Urothelium cell line (cell line): ENCODE results near the gene TAF3.
A peak's percentile ranks its signal among the peaks of the same experiment; 100 is the strongest.

Experiments
- DNase-seq: peaks from one replicate; pipeline ENCODE4 v3.0.0; 2011; ENCODE audit warnings: low spot score, mixed read lengths
- FAIRE-seq: peaks from 2 replicates; lab custom pipeline; 2011; peaks lifted over from hg19 to GRCh38; lab: Jason Lieb, UNC

TAF3 gene

DNA sequence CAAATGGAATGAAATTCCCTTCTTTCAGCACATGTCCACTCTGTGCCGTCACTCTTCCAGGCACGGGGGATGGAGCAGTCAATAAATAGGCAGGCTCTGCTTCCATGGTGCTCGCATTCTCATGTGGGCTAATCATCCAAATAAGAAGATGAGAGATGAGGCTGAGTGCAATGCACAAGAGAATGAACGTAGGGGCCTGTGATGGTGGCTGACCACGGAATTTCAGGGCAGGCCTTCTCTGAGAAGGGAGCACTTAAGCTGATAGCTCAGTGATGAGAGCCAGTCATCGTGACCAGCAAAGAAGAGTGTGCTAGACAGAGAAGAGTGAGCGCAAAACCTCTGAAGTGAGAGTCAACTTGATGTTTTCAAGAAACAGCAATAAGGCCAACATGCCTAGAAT lies 47.9 kb downstream of the TAF3 start:
- no peak for FAIRE-seq
- DNase-seq, result no peak

DNA sequence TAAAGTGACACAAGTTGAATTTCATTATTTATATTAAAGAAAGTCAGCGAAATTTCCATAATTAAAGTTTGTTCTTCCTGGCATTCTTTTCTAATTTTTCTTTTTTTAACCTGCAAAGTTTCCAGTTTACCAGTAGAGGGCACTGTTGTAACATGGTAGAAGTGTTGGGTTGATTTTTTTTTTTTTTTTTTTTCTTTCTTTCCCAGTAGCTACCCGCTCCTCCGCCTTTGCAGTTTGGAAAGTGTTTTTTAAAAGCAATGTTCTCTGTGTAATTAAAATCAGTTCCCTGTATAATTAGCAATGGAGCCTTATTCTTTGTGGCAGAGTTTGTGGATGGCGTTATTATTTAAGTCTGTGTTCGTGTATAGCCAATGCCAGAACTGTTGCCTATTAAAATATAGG lies 53.7 kb downstream of the TAF3 start:
- peak; percentile 25 for DNase-seq
- no peak for FAIRE-seq

DNA sequence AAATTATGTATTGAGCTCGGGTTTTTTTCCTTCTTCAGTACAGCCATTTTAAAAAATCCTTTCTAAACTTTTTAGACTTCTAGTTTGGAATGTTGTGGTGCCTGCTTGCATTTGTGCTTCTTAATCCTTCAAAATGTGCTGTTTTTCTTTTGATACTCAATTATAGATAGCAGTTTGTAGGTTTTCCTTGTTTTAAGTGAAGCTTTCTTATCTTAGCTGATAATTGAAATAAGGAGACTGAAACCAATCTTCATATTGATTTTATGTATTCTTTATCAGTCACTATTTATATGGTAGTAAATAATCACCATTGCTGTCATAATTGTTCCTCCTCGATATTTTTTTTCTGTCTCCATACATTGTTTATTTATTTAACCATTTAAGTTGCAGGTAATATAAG lies 56.6 kb downstream of the TAF3 start:
- FAIRE-seq, result no peak
- no peak for DNase-seq

- DNase-seq (no peak), FAIRE-seq (no peak)
Observed at GRCh38 chr10:7876541-7877127, 58.3 kb downstream of the TAF3 start.

DNA sequence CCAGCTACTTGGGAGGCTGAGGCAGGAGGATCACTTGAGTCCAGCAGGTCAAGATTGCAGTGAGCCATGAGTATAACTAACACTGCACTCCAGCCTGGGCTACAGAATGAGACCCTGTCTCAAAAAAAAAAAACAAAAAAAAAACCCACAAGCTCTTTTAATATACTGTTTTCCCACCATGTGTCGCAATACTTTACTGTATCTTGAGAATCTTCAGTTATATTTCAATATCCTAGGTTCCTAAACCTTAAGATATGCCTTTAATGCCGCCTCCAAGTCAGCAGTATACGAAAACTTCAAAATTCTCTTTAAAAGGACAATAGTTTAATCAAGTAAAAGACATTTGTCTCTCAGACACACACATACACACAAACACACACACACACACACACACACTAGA lies 62.8 kb downstream of the TAF3 start:
- DNase-seq, result no peak

GRCh38 chr10:7886056-7886455 lies 67.8 kb downstream of the TAF3 start:
- no peak for FAIRE-seq
- no peak for DNase-seq

More for the DNA sequence above, 62.8 kb downstream of the TAF3 start:
- no peak for FAIRE-seq

- FAIRE-seq, result no peak
- no peak for DNase-seq
Observed at GRCh38 chr10:7887174-7887816, 69.0 kb downstream of the TAF3 start.

DNA sequence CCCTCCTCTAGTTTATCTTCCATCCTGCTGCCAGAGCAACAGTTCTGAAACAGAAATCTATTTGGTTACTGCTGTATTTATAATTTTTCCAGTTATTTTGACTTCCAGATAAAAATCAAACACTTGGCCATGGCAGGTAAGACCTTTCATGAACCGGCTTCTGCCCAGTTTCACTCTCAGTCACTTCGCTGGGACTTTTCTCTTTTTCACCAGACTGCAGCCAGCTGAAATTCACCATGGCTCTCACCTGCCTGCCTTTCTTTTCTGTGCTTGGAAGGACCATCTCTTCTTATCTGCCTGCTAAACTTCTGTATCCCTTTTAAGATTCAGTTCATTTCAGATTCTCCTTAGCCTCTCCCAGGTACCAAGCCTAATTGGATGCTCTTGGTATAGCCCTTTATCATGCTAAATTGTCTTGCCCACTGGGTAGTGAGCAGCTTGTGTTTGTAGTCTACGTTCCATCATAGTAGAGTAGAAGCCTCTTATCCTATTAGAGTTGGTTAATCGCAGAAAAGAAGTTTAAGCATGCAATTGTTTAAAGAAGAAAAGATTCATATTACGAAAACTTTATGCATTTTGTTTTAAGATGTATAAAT lies 71.7 kb downstream of the TAF3 start:
- DNase-seq (no peak), FAIRE-seq (no peak)

DNA sequence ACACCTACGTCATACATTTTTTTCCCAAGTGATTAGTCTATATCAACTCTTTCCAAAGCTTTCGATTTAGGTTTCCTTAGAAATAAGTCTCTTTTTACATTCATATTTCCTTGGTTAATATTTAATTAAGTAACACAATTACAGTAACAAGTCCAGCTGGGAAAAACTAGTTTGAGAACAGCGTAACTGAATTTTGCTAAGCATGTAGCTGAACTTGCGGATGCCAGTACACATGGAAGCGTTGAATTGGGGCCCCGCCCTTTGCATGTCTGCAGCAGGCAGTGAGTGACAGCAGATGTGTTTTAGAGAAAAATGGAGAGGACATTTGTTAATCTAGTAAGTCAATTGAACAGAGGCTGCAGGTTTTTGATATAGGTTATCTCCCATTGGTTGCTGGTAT lies 72.5 kb downstream of the TAF3 start:
- DNase-seq, result no peak
- no peak for FAIRE-seq

DNA sequence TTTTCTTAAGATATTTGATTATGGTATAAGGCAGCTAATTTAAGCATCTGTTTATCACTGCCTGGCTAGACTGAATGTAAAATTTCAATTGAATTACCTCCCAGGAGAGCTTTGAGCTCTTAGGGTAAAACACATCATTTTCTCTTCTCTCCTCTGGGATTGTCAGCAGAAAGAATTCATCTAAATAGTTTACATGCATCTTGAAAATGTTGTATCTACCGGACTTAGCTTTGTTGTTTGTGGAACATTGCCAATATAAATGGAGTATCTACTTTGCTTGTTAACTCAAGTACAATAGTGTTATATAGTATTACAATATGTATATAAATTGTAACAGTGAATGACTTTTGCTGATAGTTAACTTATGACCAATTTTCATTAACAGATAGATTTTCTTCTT lies 73.3 kb downstream of the TAF3 start:
- FAIRE-seq, result no peak

GRCh38 chr10:7892146-7892545 lies 73.8 kb downstream of the TAF3 start:
- FAIRE-seq, result no peak
- no peak for DNase-seq

More for the DNA sequence above, 73.3 kb downstream of the TAF3 start:
- DNase-seq, result no peak

- DNase-seq, result no peak
- FAIRE-seq, result no peak
Observed at GRCh38 chr10:7895699-7896090, 77.4 kb downstream of the TAF3 start.

- DNase-seq (no peak), FAIRE-seq (no peak)
Observed at GRCh38 chr10:7896297-7896696, 78.0 kb downstream of the TAF3 start.

- DNase-seq, result no peak
- FAIRE-seq, result no peak
Observed at GRCh38 chr10:7901256-7901655, 83.0 kb downstream of the TAF3 start.

- DNase-seq, result no peak
- no peak for FAIRE-seq
Observed at GRCh38 chr10:7902413-7902812, 84.1 kb downstream of the TAF3 start.

- no peak for FAIRE-seq
- DNase-seq, result no peak
Observed at GRCh38 chr10:7903851-7904250, 85.5 kb downstream of the TAF3 start.

DNA sequence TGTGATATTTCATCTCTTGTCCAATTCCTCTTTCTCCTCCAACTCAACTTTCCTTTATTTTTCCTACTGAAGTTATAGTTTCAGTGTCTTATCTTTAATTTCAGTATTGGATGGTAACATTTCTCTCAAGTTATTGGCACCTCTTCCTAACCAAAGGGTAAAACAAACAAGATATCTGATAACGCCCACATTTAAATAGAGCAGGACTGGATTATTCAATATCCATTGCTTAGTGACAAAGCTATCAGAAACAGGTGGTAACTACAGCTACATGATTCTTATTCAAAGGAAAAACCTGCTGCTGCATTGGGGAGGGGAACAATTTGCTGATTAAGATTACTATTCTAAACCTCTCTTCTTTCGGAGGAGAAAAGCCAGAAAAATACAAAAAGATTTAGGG lies 87.8 kb downstream of the TAF3 start:
- FAIRE-seq (no peak), DNase-seq (no peak)

DNA sequence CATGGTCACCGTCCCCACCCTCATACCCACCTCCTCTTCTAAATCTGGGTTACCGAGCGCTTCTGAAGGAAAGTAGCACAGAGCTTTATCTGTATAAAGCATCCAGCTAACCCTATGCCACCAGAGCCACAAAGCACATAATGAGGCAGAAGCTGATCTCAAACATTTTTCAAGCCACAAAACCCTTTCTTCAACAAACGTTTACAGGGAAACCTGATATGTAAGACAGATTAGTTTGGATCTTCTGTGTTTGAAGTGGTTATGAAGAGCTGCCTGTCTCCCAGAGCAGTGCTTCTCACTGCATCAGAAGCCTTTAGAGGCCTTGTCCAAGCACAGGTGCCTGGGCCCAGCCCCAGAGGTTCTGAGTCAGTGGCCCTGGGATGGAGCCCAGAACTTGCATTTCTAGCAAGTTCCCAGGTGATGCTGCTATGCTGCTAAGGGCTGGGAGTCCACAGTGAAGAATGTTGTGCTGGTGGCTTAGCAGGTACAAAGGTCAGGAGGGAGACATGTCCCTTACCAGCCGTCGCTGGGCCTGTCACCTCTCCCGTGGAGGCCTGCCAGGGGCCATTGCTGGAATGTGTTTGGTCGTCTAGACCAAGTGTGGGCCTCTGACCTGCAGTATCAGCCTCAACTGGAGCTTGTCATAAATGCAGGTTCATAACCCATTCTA lies 90.4 kb downstream of the TAF3 start:
- FAIRE-seq, result no peak

GRCh38 chr10:7913126-7913872 lies 95.0 kb downstream of the TAF3 start:
- FAIRE-seq (no peak), DNase-seq (no peak)

More for the DNA sequence above, 90.4 kb downstream of the TAF3 start:
- no peak for DNase-seq

DNA sequence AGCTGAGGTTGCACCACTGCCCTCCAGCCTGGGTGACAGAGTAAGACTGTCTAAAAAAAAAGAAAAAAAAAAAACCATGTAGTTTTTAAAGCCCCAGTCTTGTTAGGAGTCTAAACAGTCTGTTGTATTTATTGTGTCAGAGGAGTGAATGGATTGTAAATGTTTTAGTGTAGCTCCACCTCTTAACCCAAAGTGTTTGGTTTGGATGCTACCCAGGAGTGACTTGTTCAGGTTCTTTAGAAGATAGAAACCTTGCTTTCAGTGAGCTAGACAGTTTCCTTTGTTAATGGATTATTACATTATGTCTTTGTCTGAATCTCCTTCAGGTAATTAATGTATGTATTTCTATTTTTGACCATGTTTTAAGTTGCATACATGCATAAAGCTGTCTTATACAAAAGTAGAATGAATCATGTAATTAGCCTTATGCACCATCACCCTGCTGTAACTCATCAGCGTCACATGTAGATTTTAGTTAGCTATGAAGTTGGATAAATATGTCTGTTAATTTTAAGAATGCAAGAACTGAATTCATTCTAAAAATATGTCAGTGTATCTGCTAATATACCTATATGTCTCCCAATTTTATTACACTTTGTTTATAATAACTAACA lies 97.7 kb downstream of the TAF3 start:
- FAIRE-seq (no peak), DNase-seq (no peak)

GRCh38 chr10:7917736-7918135 lies 99.4 kb downstream of the TAF3 start:
- FAIRE-seq, result no peak
- no peak for DNase-seq
